A673 (cell line): ENCODE results near the gene CAMK1D. TPM values are rescaled to one million over a fixed set of nuclear protein-coding genes. Genes with fewer than 3 reads are reported as not detected.

Source experiments
- BruUV-seq: library from RNA; stranded (reverse); fragments of 400-500 nt; replicated peaks from 2 replicates; lab custom pipeline; 2021; lab: Mats Ljungman, UMichigan
- CTCF ChIA-PET: fragments of 300-600 bp; sonication (Branson Sonifier 250); formaldehyde crosslinking; loops from one replicate; lab custom pipeline; 2022; ENCODE audit warnings: antibody characterized with exemption; lab: Charles Lee
- POLR2A ChIA-PET: fragments of 300-600 bp; sonication (Branson Sonifier 250); formaldehyde crosslinking; loops from one replicate; lab custom pipeline; 2022; ENCODE audit warnings: antibody characterized with exemption; ENCODE audit not compliant: low non-redundant PET; lab: Charles Lee
- DNase-seq: peaks from one replicate; pipeline ENCODE4 v3.0.0-alpha.2; 2015; ENCODE audit warnings: low spot score
- H3K27ac ChIP-seq: fragments of 200-600 bp; sonication (generic); 2 replicates; pipeline ENCODE4 v1.5.1; 2016; ENCODE audit warnings: mixed run types, low read depth, mild to moderate bottlenecking, mixed read lengths, antibody characterized with exemption, low read length; ENCODE audit not compliant: poor library complexity, severe bottlenecking
- H3K27me3 ChIP-seq: fragments of 200-600 bp; sonication (generic); replicated peaks from 2 replicates; pipeline ENCODE4 v1.6.1; 2017; ENCODE audit warnings: mixed run types, low read depth, mild to moderate bottlenecking, mixed read lengths, antibody characterized with exemption, low read length; ENCODE audit not compliant: insufficient read depth, poor library complexity
- H3K36me3 ChIP-seq: fragments of 200-600 bp; sonication (generic); 2 replicates; pipeline ENCODE4 v1.6.1; 2016; ENCODE audit warnings: mixed run types, mild to moderate bottlenecking, mixed read lengths, antibody characterized with exemption, low read length; ENCODE audit not compliant: insufficient read depth, poor library complexity, severe bottlenecking
- H3K4me1 ChIP-seq: fragments of 200-600 bp; sonication (generic); 2 replicates; pipeline ENCODE4 v1.6.1; 2017; ENCODE audit warnings: mixed run types, mild to moderate bottlenecking, mixed read lengths, antibody characterized with exemption, low read length; ENCODE audit not compliant: insufficient read depth, poor library complexity, severe bottlenecking
- H3K4me3 ChIP-seq: fragments of 200-600 bp; sonication (generic); 2 replicates; pipeline ENCODE4 v1.5.1; 2016; ENCODE audit warnings: low read depth, mixed run types, mild to moderate bottlenecking, mixed read lengths, low read length; ENCODE audit not compliant: poor library complexity, severe bottlenecking
- H3K9me3 ChIP-seq: fragments of 200-600 bp; sonication (generic); 2 replicates; pipeline ENCODE4 v1.6.1; 2016; ENCODE audit warnings: mixed run types, low read depth, mild to moderate bottlenecking, mixed read lengths, antibody characterized with exemption, low read length; ENCODE audit not compliant: poor library complexity, severe bottlenecking
- EZH2 ChIP-seq: fragments of 200-600 bp; sonication (generic); IDR thresholded peaks from 2 replicates; pipeline ENCODE4 v1.6.1; 2017; ENCODE audit warnings: borderline replicate concordance, low read depth, mild to moderate bottlenecking, mixed read lengths, antibody characterized with exemption, low read length; ENCODE audit not compliant: poor library complexity, severe bottlenecking
- intact Hi-C: fragments of 100-400 bp; cut with micrococcal nuclease; formaldehyde crosslinking; loops from one replicate; pipeline ENCODE4 v1.10.0; 2022; ENCODE audit not compliant: unreplicated experiment
- total RNA-seq: library from RNA; stranded (reverse); gene quantifications from 2 replicates; pipeline ENCODE4 v1.2.3, GENCODE V29; 2021
- TF ChIP-seq, protein P1 (sequence below): fragments of 300-800, 200-600 bp; sonication (generic); conservative IDR thresholded peaks from 2 replicates; pipeline ENCODE4 v1.5.1; 2017; ENCODE audit warnings: low read depth, mild to moderate bottlenecking, antibody characterized with exemption, low read length, moderate library complexity, mixed read lengths

The CAMK1D gene
- total RNA-seq, 1 experiment from 2014 or later = 23.7 TPM

DNA sequence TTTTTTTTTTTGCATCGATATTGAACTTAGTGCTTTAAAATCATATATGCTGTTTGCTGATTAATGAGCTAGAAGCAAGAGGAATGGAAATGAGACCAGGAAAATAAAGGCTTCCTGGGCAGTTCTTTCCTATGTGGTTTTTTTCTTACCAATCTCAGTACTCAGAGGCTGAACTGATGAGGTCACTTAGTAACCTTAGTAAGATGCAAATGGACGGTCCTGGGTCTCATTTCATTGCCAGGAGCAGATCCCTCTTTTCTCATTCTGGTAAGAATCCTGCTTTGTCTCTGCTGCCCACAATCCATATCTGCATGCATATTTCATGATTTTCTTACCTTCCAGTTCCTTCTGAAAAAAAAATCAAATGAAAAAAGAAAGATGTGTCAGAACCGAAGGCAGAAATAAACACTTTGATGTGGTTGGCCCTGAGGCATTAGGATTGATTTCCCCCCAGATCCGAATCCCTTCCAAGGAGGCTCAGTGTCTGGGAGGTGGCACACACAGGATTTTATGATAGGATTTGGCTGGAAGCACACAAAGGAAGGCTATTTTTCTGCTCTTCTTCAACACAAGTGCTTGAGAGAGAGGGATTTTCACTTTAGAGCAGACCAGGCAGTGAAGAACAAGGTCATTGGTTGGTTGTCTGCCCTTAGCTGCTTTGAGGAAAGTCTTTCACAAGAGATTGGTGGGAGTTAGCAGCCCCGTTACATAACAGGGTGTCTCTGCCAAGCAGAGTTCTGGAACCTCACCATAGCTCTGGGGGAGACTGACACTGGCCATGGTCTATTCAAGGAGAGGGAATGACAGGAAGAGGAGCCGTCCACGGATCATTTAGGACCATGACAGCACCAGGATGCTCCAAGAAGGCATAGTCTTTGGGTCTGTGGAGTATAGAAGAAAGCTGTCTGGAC, 150.0 kb downstream of the CAMK1D start:
- Histone ChIP-seq H3K27ac (no peak overlapping the region), H3K4me1 (peaks cover 35% of the 10 kb centered on the region), H3K9me3 (no peaks in the 10 kb centered on the region), H3K4me3 (no peak overlapping the region), H3K27me3 (no peaks in the 10 kb centered on the region), H3K36me3 (no peaks in the 10 kb centered on the region)
- CTCF ChIA-PET = no interaction called here
- POLR2A ChIA-PET = no interaction called here
- DNase-seq = no peak
- no TSS peak for BruUV-seq
- intact Hi-C loops = no loop called here
- TF ChIP-seq EZH2 = no peak
- TF ChIP-seq, protein P1, sequence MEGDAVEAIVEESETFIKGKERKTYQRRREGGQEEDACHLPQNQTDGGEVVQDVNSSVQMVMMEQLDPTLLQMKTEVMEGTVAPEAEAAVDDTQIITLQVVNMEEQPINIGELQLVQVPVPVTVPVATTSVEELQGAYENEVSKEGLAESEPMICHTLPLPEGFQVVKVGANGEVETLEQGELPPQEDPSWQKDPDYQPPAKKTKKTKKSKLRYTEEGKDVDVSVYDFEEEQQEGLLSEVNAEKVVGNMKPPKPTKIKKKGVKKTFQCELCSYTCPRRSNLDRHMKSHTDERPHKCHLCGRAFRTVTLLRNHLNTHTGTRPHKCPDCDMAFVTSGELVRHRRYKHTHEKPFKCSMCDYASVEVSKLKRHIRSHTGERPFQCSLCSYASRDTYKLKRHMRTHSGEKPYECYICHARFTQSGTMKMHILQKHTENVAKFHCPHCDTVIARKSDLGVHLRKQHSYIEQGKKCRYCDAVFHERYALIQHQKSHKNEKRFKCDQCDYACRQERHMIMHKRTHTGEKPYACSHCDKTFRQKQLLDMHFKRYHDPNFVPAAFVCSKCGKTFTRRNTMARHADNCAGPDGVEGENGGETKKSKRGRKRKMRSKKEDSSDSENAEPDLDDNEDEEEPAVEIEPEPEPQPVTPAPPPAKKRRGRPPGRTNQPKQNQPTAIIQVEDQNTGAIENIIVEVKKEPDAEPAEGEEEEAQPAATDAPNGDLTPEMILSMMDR = no peak

DNA sequence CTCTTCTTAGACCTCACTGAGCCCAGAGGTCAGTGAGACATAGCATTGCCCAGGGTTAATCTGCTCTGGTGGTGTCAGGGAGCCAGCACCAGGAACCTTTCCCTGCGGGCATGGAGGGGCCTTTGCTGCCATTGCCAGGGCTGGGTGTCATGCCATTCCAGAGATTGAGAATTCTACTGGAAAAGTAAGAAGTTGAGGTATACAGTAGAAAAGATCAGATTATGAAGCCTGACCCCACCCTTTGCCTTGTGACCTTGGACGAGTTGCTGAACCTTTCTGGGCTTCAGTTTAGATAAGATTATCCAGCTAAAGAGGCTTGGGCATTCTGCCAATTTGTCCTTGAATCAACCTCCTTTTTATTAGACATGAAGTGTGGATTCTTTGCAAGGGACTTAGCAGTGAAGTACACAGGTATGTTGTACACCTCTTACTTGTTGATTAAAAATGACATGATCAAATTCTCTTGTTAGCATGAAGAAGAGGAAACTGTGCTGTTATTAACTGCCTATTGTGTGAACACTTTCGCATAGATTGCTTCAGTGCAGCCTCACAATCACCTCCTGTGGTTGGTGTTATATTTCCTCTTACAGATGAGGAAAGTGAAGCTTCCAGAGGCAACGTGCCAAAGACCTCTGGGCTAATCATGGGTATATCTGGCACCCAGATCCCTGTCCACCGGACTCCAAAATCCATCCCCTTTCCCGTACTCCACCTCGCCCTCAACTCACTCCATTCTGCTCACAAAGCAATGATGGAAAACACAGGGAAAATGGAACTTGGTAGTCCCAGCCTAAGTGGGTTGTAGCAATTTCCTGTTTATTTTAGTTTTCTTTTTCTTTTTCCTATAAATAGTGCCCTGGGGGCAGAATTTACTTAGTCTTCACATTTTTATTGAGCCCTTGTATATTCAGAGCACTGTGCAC, 151.3 kb downstream of the CAMK1D start:
- peak overlapping the region; percentile 63 for H3K27ac ChIP-seq
- POLR2A ChIA-PET = no interaction called here
- peak; percentile 72 for DNase-seq
- H3K4me1 ChIP-seq = peaks cover 35% of the 10 kb centered on the region
- BruUV-seq = no TSS peak
- no peak overlapping the region for H3K4me3 ChIP-seq
- intact Hi-C loops = no loop called here
- CTCF ChIA-PET = interaction anchor here (0.6 kb wide), 1 partner anchor 598 kb away, joined by 3 read pairs; no protein-coding TSS in a partner anchor
- no peaks in the 10 kb centered on the region for H3K27me3 ChIP-seq
- no peaks in the 10 kb centered on the region for H3K36me3 ChIP-seq
- TF ChIP-seq, protein P1 = no peak
- no peak for TF ChIP-seq EZH2
- no peaks in the 10 kb centered on the region for H3K9me3 ChIP-seq

DNA sequence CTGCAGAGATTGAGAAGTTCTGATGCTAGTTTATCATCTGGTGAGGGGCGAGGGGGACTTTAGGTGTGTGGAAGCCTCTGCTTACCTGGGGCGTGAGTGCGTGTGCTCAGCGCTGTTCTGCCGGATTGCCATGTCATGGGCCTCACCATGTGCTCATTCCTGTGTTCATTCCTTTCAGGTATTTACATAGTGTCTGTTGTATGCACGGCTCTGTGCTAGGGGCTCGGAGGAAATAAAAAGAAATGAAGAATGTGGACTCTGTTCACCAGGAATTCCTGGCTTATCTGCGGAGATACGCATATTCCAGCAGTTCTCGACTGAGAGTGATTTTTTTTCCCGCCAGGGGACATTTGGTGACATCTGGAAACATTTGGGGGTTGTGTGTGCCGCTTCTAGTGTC, 152.0 kb downstream of the CAMK1D start:
- Histone ChIP-seq H3K4me3 (no peak overlapping the region), H3K9me3 (no peaks in the 10 kb centered on the region), H3K4me1 (peaks cover 35% of the 10 kb centered on the region), H3K27me3 (no peaks in the 10 kb centered on the region), H3K27ac (no peak overlapping the region), H3K36me3 (no peaks in the 10 kb centered on the region)
- CTCF ChIA-PET = interaction anchor here (0.6 kb wide), 1 partner anchor 598 kb away, joined by 3 read pairs; no protein-coding TSS in a partner anchor
- POLR2A ChIA-PET = no interaction called here
- intact Hi-C loops = no loop called here
- TF ChIP-seq, protein P1 = no peak
- no peak for TF ChIP-seq EZH2
- no peak for DNase-seq
- no TSS peak for BruUV-seq
